CD4-positive, CD25-positive, alpha-beta regulatory T cell (primary cell): ENCODE data around the gene AGBL3. TPM values are rescaled to one million over a fixed set of nuclear protein-coding genes. Genes with fewer than 3 reads are reported as not detected.

Experiments used
- ATAC-seq, 2 donors: fragments of 150-1000 bp; cut with Tn5 transposase; one replicate each; pipeline ENCODE4 v1.10.0; 2021; ENCODE audit warnings: low read depth in 2 of 2, moderate number of reproducible peaks in 2 of 2, moderate library complexity in 1 of 2
- DNase-seq, 3 donors: peaks; one replicate each; pipeline versions ENCODE4 v3.0.0 to v3.0.0-alpha.2; 2012 to 2022; ENCODE audit warnings: mixed read lengths in 1 of 3
- H3K27ac ChIP-seq: one replicate; pipeline ENCODE4 v1.7.0; 2013; ENCODE audit warnings: mild to moderate bottlenecking, low read length; ENCODE audit not compliant: insufficient read depth, poor library complexity, severe bottlenecking
- H3K27me3 ChIP-seq: one replicate; pipeline ENCODE4 v1.7.0; 2013; ENCODE audit warnings: low read length; ENCODE audit not compliant: control insufficient read depth, insufficient read depth
- H3K36me3 ChIP-seq: one replicate; pipeline ENCODE4 v1.7.0; 2013; ENCODE audit warnings: mild to moderate bottlenecking, low read length, moderate library complexity; ENCODE audit not compliant: control insufficient read depth, insufficient read depth
- H3K4me1 ChIP-seq: 2 replicates; pipeline ENCODE4 v1.7.0; 2013; ENCODE audit warnings: mild to moderate bottlenecking, low read length; ENCODE audit not compliant: insufficient read depth, control insufficient read depth, poor library complexity, severe bottlenecking
- H3K4me3 ChIP-seq: one replicate; pipeline ENCODE4 v1.7.0; 2013; ENCODE audit warnings: low read depth, mild to moderate bottlenecking, low read length, moderate library complexity
- H3K9me3 ChIP-seq, 2 experiments: 1 replicate in 1 of 2; 2 replicates in 1 of 2; pipeline ENCODE4 v1.7.0; 2013; ENCODE audit warnings: low read length in 2 of 2, mild to moderate bottlenecking in 1 of 2, moderate library complexity in 1 of 2; ENCODE audit not compliant: control insufficient read depth in 2 of 2
- H3K27ac Mint-ChIP-seq, 3 donors: one replicate each; pipeline ENCODE4 v1.8.0; 2020 to 2022; ENCODE audit warnings: mild to moderate bottlenecking in 3 of 3, mixed read lengths in 3 of 3, moderate library complexity in 2 of 3
- H3K27me3 Mint-ChIP-seq: one replicate; pipeline ENCODE4 v1.8.0; 2022; ENCODE audit warnings: mild to moderate bottlenecking, mixed read lengths
- H3K36me3 Mint-ChIP-seq: one replicate; pipeline ENCODE4 v1.8.0; 2020; ENCODE audit warnings: mixed read lengths
- H3K4me1 Mint-ChIP-seq, 4 donors: one replicate each; pipeline ENCODE4 v1.8.0; 2020 to 2022; ENCODE audit warnings: mixed read lengths in 4 of 4, mild to moderate bottlenecking in 1 of 4
- H3K4me3 Mint-ChIP-seq, 4 donors: one replicate each; pipeline ENCODE4 v1.8.0; 2020 to 2022; ENCODE audit warnings: mild to moderate bottlenecking in 4 of 4, mixed read lengths in 4 of 4, moderate library complexity in 3 of 4
- H3K9me3 Mint-ChIP-seq, 7 donors: one replicate each; pipeline ENCODE4 v1.8.0; 2020 to 2022; ENCODE audit warnings: mixed read lengths in 7 of 7, mild to moderate bottlenecking in 3 of 7, moderate library complexity in 2 of 7
- polyA plus RNA-seq, 4 donors: library from polyadenylated mRNA; unstranded; fragments of 300-500 nt; fragmentation: Illumina TruSeq; gene quantifications; one replicate each; pipeline ENCODE4 v1.2.3, GENCODE V29; 2021
- total RNA-seq: library from RNA; stranded (reverse); gene quantifications from one replicate; pipeline ENCODE4 v1.2.3, GENCODE V29; 2022

The AGBL3 gene
- total and polyA plus RNA-seq, 5 donors from 2014 or later: 0.37 to 1.0 (median 0.80) TPM; not detected in 1

DNA sequence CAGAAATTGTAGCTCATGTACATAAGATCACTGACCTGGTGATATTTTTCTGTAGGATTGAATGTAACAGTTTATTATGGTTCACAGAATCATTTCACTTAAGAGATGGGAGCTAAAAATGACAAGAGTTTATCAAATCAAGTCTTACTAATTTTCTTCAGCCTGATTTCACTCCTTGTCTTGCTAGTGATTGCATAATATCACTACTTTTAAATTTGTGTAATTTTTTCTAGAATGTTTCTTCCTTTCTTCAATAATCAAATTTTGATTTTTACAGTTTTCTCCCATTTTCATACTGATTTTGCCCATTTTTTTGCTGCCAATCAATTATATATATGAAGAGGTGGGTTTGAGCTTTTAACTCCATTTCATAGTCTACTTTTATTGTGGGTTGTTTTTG, 92.8 kb downstream of the AGBL3 start:
- ATAC-seq (no peak), DNase-seq (no peak)
- Histone ChIP-seq H3K9me3 (no peaks in the 10 kb centered on the region), H3K4me3 (no peak overlapping the region), H3K27ac (no peak overlapping the region), H3K36me3 (no peaks in the 10 kb centered on the region), H3K27me3 (no peaks in the 10 kb centered on the region), H3K4me1 (no peaks in the 10 kb centered on the region)
- no peaks in the 10 kb centered on the region for H3K27me3 Mint-ChIP-seq
- no peaks in the 10 kb centered on the region for H3K4me1 Mint-ChIP-seq
- H3K4me3 Mint-ChIP-seq: no peak overlapping the region
- no peaks in the 10 kb centered on the region for H3K36me3 Mint-ChIP-seq
- peaks cover 0 to 4% (median 0%) of the 10 kb centered on the region in 7 donors for H3K9me3 Mint-ChIP-seq
- H3K27ac Mint-ChIP-seq: no peak overlapping the region

DNA sequence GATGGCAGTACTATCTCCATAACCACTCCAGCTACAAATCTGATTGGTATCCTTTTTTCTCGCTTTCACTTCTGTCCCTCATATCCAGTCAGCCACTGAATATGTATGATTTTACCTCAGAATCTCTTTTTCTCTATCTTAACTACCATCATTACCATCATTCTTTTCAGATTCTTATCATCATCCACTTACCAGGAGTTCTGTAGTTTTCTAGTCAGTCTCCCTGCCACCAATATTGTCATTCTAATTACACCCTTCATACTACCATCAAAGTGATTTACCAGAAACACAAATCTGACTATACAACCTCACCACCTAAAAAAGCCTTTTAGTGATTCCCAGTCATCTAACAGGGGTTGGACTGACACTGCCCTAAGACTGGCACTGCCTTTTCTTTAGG, 96.7 kb downstream of the AGBL3 start:
- H3K4me1 Mint-ChIP-seq: no peaks in the 10 kb centered on the region
- no peaks in the 10 kb centered on the region for H3K36me3 Mint-ChIP-seq
- peaks cover 5 to 36% (median 9%) of the 10 kb centered on the region in 7 donors for H3K9me3 Mint-ChIP-seq
- H3K27ac Mint-ChIP-seq: no peak overlapping the region
- no peaks in the 10 kb centered on the region for H3K4me1 ChIP-seq
- peaks cover 0 to 7% of the 10 kb centered on the region in 2 experiments for H3K9me3 ChIP-seq
- no peaks in the 10 kb centered on the region for H3K27me3 ChIP-seq
- ATAC-seq (no peak), DNase-seq (no peak)
- H3K36me3 ChIP-seq: no peaks in the 10 kb centered on the region
- no peaks in the 10 kb centered on the region for H3K27me3 Mint-ChIP-seq
- H3K4me3 ChIP-seq: no peak overlapping the region
- H3K27ac ChIP-seq: no peak overlapping the region
- H3K4me3 Mint-ChIP-seq: no peak overlapping the region

DNA sequence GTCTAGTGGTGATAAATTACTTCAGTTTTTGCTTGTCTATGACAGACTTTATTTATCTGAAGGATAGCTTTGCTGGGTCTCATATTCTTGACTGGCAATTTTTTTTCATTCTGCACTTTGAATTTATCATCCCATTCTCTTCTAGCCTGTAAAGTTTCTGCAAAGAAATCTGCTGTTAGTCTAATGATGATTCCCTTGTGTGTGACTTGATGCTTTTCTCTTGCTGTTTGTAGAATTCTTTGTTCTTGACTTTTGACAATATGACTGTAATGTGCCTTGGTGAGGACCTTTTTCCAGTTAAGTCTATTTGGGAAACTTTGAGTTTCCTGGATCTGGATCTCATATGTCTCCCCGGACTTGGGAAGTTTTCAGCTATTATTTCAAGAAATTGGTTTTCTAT, 102.3 kb downstream of the AGBL3 start:
- peaks cover 2% of the 10 kb centered on the region for H3K27me3 ChIP-seq
- no peaks in the 10 kb centered on the region for H3K4me1 ChIP-seq
- no peak overlapping the region for H3K4me3 Mint-ChIP-seq
- H3K9me3 Mint-ChIP-seq: peaks cover 5 to 46% (median 26%) of the 10 kb centered on the region in 7 donors
- H3K4me1 Mint-ChIP-seq: peaks cover 0 to 2% (median 0%) of the 10 kb centered on the region in 4 donors
- no peak overlapping the region for H3K4me3 ChIP-seq
- no peaks in the 10 kb centered on the region for H3K36me3 ChIP-seq
- H3K36me3 Mint-ChIP-seq: peaks cover 12% of the 10 kb centered on the region
- DNase-seq (no peak), ATAC-seq (no peak)
- no peaks in the 10 kb centered on the region for H3K27me3 Mint-ChIP-seq
- no peak overlapping the region for H3K27ac Mint-ChIP-seq
- H3K9me3 ChIP-seq: peaks cover 12 to 19% of the 10 kb centered on the region in 2 experiments
- H3K27ac ChIP-seq: no peak overlapping the region

DNA sequence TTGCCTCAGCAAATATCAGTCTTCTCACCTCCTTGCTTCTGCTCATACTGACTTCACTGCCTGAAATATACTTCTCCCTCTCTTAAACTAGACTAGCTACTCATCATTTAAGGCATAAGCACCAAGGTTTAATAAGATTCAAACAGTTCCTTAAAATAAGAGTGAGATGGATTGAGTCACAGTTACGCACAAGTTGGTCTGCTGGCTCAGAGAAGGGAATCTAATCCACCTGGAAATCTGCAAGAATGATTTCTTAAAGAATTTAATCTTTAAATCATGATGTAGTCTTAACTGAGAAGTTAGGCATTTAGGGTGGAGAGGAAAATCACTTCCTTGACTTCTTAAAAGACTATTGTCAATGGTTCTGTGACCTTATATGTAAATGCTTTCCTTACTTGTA, 105.4 kb downstream of the AGBL3 start:
- H3K9me3 ChIP-seq: peaks cover 12 to 15% of the 10 kb centered on the region in 2 experiments
- H3K4me3 ChIP-seq: no peak overlapping the region
- Mint-ChIP-seq H3K27ac (no peak overlapping the region), H3K9me3 (peaks cover 3 to 20% (median 12%) of the 10 kb centered on the region in 7 donors), H3K27me3 (no peaks in the 10 kb centered on the region), H3K4me3 (no peak overlapping the region), H3K4me1 (peaks cover 0 to 2% (median 0%) of the 10 kb centered on the region in 4 donors), H3K36me3 (peaks cover 18% of the 10 kb centered on the region)
- peaks cover 2% of the 10 kb centered on the region for H3K27me3 ChIP-seq
- H3K27ac ChIP-seq: no peak overlapping the region
- ATAC-seq: no peak
- no peaks in the 10 kb centered on the region for H3K36me3 ChIP-seq
- H3K4me1 ChIP-seq: no peaks in the 10 kb centered on the region
- no peak for DNase-seq

DNA sequence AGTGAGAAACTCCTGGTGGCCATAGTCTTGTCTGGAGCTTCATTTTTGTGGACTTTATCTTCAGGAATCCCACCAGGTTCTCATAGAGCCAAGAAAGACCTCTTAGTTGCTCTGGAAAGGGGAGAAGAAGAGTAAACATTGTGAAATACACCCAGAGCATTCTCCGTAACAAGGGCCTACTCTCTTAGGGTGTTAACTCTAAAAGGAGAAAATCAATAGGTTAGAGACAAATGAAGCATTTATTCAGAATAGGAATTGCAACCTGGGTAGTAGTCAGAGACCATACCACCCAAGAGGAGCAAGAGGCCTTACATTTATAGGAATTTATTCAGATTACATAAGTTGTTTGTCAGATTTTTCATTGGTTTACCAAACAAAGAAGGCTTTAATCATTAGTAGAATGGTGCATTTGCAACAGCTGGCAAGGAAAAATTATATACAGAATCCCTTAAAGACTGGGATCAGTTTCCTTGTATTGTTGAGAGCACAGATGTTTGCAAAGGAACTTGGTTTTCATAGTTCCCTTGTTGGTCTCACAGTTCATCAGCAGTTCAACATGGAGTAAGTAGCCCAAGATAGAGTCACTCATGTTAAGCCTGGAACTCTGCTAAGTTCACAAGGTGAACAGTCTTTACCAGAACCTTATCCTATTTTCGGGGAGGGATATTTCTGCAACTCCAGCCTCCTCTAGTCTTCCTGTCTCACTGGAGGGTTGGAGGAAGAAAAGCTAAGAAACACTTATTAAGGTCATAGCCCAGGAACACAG, 108.3 kb downstream of the AGBL3 start:
- H3K9me3 Mint-ChIP-seq: peaks cover 0 to 3% (median 1%) of the 10 kb centered on the region in 7 donors
- DNase-seq: no peak
- Histone ChIP-seq H3K27me3 (no peaks in the 10 kb centered on the region), H3K27ac (no peak overlapping the region), H3K4me1 (no peaks in the 10 kb centered on the region), H3K4me3 (no peak overlapping the region), H3K9me3 (no peaks in the 10 kb centered on the region), H3K36me3 (no peaks in the 10 kb centered on the region)
- no peak overlapping the region for H3K27ac Mint-ChIP-seq
- H3K4me3 Mint-ChIP-seq: no peak overlapping the region
- no peak for ATAC-seq
- no peaks in the 10 kb centered on the region for H3K27me3 Mint-ChIP-seq
- H3K4me1 Mint-ChIP-seq: peaks cover 0 to 4% (median 1%) of the 10 kb centered on the region in 4 donors
- peaks cover 13% of the 10 kb centered on the region for H3K36me3 Mint-ChIP-seq

DNA sequence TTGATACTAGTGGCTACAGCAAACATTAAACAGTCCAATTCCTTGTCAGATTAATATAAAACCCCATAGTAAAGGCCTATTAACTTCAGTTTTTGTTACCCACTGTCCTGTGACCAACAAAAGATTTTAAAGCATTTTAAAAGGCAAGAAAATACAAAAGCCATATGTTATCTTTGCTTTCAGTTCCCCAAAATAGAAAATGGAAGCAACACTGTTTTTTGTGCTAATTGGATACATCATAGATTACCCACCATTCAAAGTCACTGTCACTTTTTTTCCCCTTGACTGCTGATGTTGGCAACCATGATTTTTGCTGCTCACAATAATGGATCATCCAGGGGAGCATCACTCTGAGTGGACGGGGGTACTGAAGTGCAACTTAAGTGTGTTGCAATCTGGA, 109.1 kb downstream of the AGBL3 start:
- Histone ChIP-seq H3K9me3 (no peaks in the 10 kb centered on the region), H3K36me3 (no peaks in the 10 kb centered on the region), H3K27ac (no peak overlapping the region), H3K27me3 (no peaks in the 10 kb centered on the region), H3K4me1 (no peaks in the 10 kb centered on the region), H3K4me3 (no peak overlapping the region)
- Mint-ChIP-seq H3K27ac (no peak overlapping the region), H3K4me1 (peaks cover 0 to 4% (median 1%) of the 10 kb centered on the region in 4 donors), H3K36me3 (peaks cover 13% of the 10 kb centered on the region), H3K4me3 (no peak overlapping the region), H3K27me3 (no peaks in the 10 kb centered on the region), H3K9me3 (peaks cover 0 to 3% (median 0%) of the 10 kb centered on the region in 7 donors)
- ATAC-seq (no peak), DNase-seq (no peak)

DNA sequence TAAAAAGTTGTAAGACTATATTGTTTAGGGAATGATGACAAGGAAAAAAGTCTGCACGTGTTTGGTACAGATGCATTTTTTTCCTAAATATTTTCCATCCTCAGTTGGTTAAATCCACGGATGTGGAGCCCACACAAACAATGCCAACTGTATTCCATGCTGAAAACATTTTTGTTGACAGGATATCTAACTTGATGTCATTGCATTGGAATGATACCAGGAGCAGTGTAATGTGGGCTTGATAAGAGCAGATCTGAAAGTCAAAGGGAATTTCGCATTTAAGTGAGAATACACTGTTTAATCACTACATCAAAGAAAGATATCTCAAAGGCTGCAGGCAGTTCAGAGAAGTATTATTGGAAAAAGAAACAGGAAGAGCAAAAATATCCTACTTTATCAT, 112.1 kb downstream of the AGBL3 start:
- peaks cover 0 to 3% (median 0%) of the 10 kb centered on the region in 7 donors for H3K9me3 Mint-ChIP-seq
- H3K27me3 ChIP-seq: no peaks in the 10 kb centered on the region
- H3K4me3 ChIP-seq: no peak overlapping the region
- ATAC-seq (no peak), DNase-seq (no peak)
- H3K4me1 Mint-ChIP-seq: peaks cover 0 to 4% (median 0%) of the 10 kb centered on the region in 4 donors
- no peaks in the 10 kb centered on the region for H3K36me3 ChIP-seq
- no peaks in the 10 kb centered on the region for H3K4me1 ChIP-seq
- H3K36me3 Mint-ChIP-seq: peaks cover 6% of the 10 kb centered on the region
- no peak overlapping the region for H3K4me3 Mint-ChIP-seq
- no peaks in the 10 kb centered on the region for H3K9me3 ChIP-seq
- no peak overlapping the region for H3K27ac Mint-ChIP-seq
- H3K27me3 Mint-ChIP-seq: no peaks in the 10 kb centered on the region
- H3K27ac ChIP-seq: no peak overlapping the region

DNA sequence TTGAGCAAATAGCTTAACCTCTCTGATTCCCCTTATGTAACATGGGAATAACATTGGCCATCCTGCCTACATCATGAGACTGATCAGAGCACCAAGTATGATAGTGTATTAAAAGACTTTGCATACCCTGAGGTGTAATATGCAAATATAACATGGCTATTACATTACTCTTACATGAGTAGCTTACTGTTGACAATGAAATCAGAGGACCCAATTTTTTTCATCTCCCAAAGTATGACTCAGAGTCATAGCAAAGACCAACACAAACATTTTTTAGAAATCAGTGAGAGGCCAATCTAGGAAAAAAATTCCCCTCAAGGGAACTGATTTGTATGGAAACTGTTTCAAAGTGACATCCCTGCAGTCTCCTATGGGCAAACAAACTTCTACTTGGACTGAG, 114.5 kb downstream of the AGBL3 start:
- Mint-ChIP-seq H3K36me3 (no peaks in the 10 kb centered on the region), H3K27me3 (no peaks in the 10 kb centered on the region), H3K9me3 (peaks cover 0 to 5% (median under 1%) of the 10 kb centered on the region in 7 donors), H3K27ac (no peak overlapping the region), H3K4me3 (no peak overlapping the region), H3K4me1 (peaks cover 0 to 4% (median 0%) of the 10 kb centered on the region in 4 donors)
- Histone ChIP-seq H3K27me3 (no peaks in the 10 kb centered on the region), H3K4me3 (no peak overlapping the region), H3K27ac (no peak overlapping the region), H3K36me3 (no peaks in the 10 kb centered on the region), H3K9me3 (no peaks in the 10 kb centered on the region), H3K4me1 (no peaks in the 10 kb centered on the region)
- ATAC-seq: no peak
- no peak for DNase-seq
